Measurements from ENCODE around the gene TBL1X.

TBL1X gene

GRCh38 chrX:9729171-9729885 lies 264.5 kb downstream of the TBL1X start:
- H3K4me1 ChIP-seq (ENCODE audit: insufficient read depth, low read length): no peaks in the 10 kb centered on the region
- H3K27ac ChIP-seq (ENCODE audit: low read length): no peak overlapping the region
- H3K27me3 ChIP-seq (ENCODE audit: insufficient read depth, low read length): no peaks in the 10 kb centered on the region
- no peak overlapping the region for H3K4me3 ChIP-seq (ENCODE audit: low read length)
- H3K9me3 ChIP-seq (ENCODE audit: insufficient read depth, low read depth, low read length): peaks cover 3% of the 10 kb centered on the region; the same call in 1 of the 2 replicates
- no peak overlapping the region for H3K9ac ChIP-seq (ENCODE audit: low read depth, low read length)
- H3K36me3 ChIP-seq (ENCODE audit: insufficient read depth, low read depth, low read length): peaks cover 7% of the 10 kb centered on the region; the same call in 1 of the 2 replicates

DNA sequence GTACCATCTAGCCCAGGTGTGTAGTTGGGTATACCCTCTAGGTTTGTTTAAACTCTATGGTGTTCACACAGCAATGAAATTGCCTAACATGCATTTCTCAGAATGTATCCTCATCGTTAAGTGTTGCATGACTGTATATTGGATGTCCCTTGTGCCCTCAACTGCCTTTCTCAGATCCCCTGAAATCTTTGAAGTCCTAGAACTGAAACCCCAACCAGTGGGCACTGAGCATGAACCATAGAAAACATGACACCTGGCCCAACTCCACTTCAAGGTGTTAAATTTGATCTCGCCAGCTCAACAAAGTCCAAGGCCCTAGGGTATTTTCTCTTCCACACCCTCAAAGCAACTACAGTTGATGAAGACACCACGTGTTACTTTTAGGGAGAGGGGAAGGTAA lies 265.2 kb downstream of the TBL1X start:
- Histone ChIP-seq H3K4me1 (ENCODE audit: insufficient read depth, low read length) (no peaks in the 10 kb centered on the region), H3K9me3 (ENCODE audit: insufficient read depth, low read depth, low read length) (peaks cover 3% of the 10 kb centered on the region; the same call in 1 of the 2 replicates), H3K27ac (ENCODE audit: low read length) (no peak overlapping the region), H3K9ac (ENCODE audit: low read depth, low read length) (no peak overlapping the region), H3K27me3 (ENCODE audit: insufficient read depth, low read length) (no peaks in the 10 kb centered on the region), H3K4me3 (ENCODE audit: low read length) (no peak overlapping the region), H3K36me3 (ENCODE audit: insufficient read depth, low read depth, low read length) (peaks cover 3% of the 10 kb centered on the region; the same call in 1 of the 2 replicates)

GRCh38 chrX:9730752-9731151 lies 265.9 kb downstream of the TBL1X start:
- no peaks in the 10 kb centered on the region for H3K36me3 ChIP-seq (ENCODE audit: insufficient read depth, low read depth, low read length)
- peaks cover 3% of the 10 kb centered on the region; the same call in 1 of the 2 replicates for H3K9me3 ChIP-seq (ENCODE audit: insufficient read depth, low read depth, low read length)
- H3K27me3 ChIP-seq (ENCODE audit: insufficient read depth, low read length): no peaks in the 10 kb centered on the region
- H3K4me1 ChIP-seq (ENCODE audit: insufficient read depth, low read length): no peaks in the 10 kb centered on the region
- no peak overlapping the region for H3K9ac ChIP-seq (ENCODE audit: low read depth, low read length)
- no peak overlapping the region for H3K27ac ChIP-seq (ENCODE audit: low read length)
- H3K4me3 ChIP-seq (ENCODE audit: low read length): no peak overlapping the region

GRCh38 chrX:9737363-9737762 lies 272.5 kb downstream of the TBL1X start:
- Histone ChIP-seq H3K36me3 (ENCODE audit: insufficient read depth, low read depth, low read length) (no peaks in the 10 kb centered on the region; the same call in 1 of the 2 replicates), H3K27ac (ENCODE audit: low read length) (no peak overlapping the region), H3K27me3 (ENCODE audit: insufficient read depth, low read length) (no peaks in the 10 kb centered on the region), H3K4me1 (ENCODE audit: insufficient read depth, low read length) (no peaks in the 10 kb centered on the region), H3K4me3 (ENCODE audit: low read length) (no peak overlapping the region), H3K9me3 (ENCODE audit: insufficient read depth, low read depth, low read length) (no peaks in the 10 kb centered on the region), H3K9ac (ENCODE audit: low read depth, low read length) (no peak overlapping the region)

- Histone ChIP-seq H3K4me1 (ENCODE audit: insufficient read depth, low read length) (no peaks in the 10 kb centered on the region), H3K36me3 (ENCODE audit: insufficient read depth, low read depth, low read length) (no peaks in the 10 kb centered on the region; the same call in 1 of the 2 replicates), H3K27ac (ENCODE audit: low read length) (no peak overlapping the region), H3K4me3 (ENCODE audit: low read length) (no peak overlapping the region), H3K27me3 (ENCODE audit: insufficient read depth, low read length) (no peaks in the 10 kb centered on the region), H3K9me3 (ENCODE audit: insufficient read depth, low read depth, low read length) (no peaks in the 10 kb centered on the region), H3K9ac (ENCODE audit: low read depth, low read length) (no peak overlapping the region)
Observed at GRCh38 chrX:9738151-9738550, 273.3 kb downstream of the TBL1X start.

DNA sequence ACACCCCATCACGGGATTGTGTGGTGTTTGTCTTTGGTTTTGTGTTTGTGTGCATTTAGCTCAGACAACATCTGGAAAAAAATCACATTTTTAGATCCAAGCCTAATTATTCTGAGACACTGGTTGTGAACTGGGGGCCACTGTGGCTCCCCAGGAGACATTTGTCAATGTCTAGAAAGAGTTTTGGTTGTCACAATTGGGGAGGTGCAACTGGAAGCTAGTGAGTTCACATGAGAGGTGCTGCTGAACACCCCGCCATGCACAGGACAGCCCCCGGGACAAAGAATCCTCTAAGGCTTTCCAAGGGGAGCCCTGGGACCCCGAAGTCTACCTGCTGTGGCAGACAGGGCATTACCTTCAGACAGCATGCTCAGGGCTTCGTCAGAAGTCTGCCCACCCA lies 274.3 kb downstream of the TBL1X start:
- Histone ChIP-seq H3K4me1 (ENCODE audit: insufficient read depth, low read length) (no peaks in the 10 kb centered on the region), H3K27me3 (ENCODE audit: insufficient read depth, low read length) (no peaks in the 10 kb centered on the region), H3K4me3 (ENCODE audit: low read length) (no peak overlapping the region), H3K9ac (ENCODE audit: low read depth, low read length) (no peak overlapping the region), H3K9me3 (ENCODE audit: insufficient read depth, low read depth, low read length) (no peaks in the 10 kb centered on the region), H3K27ac (ENCODE audit: low read length) (no peak overlapping the region), H3K36me3 (ENCODE audit: insufficient read depth, low read depth, low read length) (no peaks in the 10 kb centered on the region; the same call in 1 of the 2 replicates)

DNA sequence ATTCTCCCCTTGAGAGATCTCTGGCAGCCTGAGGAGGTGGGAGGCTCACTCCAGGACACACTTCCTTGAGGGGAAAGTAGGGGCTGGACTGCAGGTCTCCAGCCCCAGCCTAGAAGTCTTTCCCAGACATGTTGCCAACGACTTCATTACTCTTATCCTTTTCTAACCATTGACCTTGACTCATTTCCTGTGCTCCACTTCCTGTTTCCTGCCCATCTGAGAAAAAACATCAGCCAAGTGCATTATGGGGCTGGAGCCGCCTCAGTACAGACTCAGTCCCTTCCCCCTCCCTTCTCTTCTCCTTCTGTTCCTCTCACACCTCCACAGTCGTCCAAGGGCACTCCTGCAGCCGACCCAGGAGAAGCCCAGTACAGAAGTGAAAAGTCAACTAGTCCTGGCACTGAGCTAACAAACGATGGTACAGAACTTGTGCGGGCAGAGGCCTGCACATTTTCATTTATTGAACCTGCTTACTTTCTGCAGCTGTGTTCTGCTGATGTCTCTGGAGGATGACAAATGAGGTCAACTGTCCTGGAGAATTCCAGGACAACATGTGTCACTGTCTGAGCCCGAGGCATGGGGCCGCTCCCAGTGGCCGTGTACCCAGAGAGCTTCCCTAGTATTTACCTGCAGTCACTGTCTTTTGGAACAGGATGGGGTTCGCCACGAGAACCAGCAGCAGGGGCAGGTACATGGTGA lies 280.7 kb downstream of the TBL1X start:
- Histone ChIP-seq H3K9me3 (ENCODE audit: insufficient read depth, low read depth, low read length) (no peaks in the 10 kb centered on the region), H3K27ac (ENCODE audit: low read length) (no peak overlapping the region), H3K36me3 (ENCODE audit: insufficient read depth, low read depth, low read length) (no peaks in the 10 kb centered on the region; the same call in 1 of the 2 replicates), H3K4me1 (ENCODE audit: insufficient read depth, low read length) (peaks cover 3% of the 10 kb centered on the region; the same call in 1 of the 2 replicates), H3K27me3 (ENCODE audit: insufficient read depth, low read length) (no peaks in the 10 kb centered on the region), H3K4me3 (ENCODE audit: low read length) (no peak overlapping the region), H3K9ac (ENCODE audit: low read depth, low read length) (no peak overlapping the region)

DNA sequence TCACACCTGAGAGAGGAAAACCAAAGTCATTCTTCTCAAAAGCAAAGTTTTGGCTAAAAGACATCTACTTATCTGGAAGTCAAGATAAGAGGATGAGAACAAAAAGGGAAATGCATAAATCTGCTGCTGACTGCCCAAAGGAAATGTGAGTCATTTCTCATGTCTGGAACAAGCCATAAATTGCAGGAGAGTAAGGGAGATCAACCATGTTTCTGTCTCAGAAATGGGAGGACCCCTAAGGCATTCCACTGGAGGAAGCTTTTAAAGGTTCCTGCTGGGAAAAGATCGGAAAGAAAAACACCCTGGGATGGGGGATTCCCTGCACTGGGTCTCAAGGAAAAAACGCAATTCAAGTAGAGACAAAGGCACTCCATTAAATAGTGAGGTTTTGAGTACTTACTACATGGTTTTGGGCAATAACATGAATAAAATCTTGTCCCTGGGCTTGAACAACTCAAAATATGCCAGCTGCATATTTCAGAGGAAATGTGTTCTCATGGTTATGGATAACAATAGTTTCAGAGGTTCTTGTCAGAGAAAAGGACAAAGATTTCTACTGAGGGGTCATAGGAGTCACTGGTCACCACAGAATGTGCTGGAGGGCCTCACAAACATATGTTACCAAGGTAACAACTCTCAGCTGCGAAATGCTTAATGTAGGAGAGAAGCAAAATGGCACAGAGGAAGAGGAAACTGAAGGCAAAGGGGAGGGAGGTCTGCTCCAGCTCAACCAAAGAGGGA lies 281.5 kb downstream of the TBL1X start:
- no peak overlapping the region for H3K4me3 ChIP-seq (ENCODE audit: low read length)
- no peaks in the 10 kb centered on the region; the same call in 1 of the 2 replicates for H3K36me3 ChIP-seq (ENCODE audit: insufficient read depth, low read depth, low read length)
- no peak overlapping the region for H3K27ac ChIP-seq (ENCODE audit: low read length)
- no peak overlapping the region for H3K9ac ChIP-seq (ENCODE audit: low read depth, low read length)
- peaks cover 3% of the 10 kb centered on the region; the same call in 1 of the 2 replicates for H3K4me1 ChIP-seq (ENCODE audit: insufficient read depth, low read length)
- H3K27me3 ChIP-seq (ENCODE audit: insufficient read depth, low read length): no peaks in the 10 kb centered on the region
- H3K9me3 ChIP-seq (ENCODE audit: insufficient read depth, low read depth, low read length): no peaks in the 10 kb centered on the region

GRCh38 chrX:9747644-9748043 lies 282.8 kb downstream of the TBL1X start:
- Histone ChIP-seq H3K27me3 (ENCODE audit: insufficient read depth, low read length) (no peaks in the 10 kb centered on the region), H3K27ac (ENCODE audit: low read length) (no peak overlapping the region), H3K36me3 (ENCODE audit: insufficient read depth, low read depth, low read length) (no peaks in the 10 kb centered on the region; the same call in 1 of the 2 replicates), H3K4me1 (ENCODE audit: insufficient read depth, low read length) (peaks cover 3% of the 10 kb centered on the region; the same call in 1 of the 2 replicates), H3K9ac (ENCODE audit: low read depth, low read length) (no peak overlapping the region), H3K4me3 (ENCODE audit: low read length) (no peak overlapping the region), H3K9me3 (ENCODE audit: insufficient read depth, low read depth, low read length) (no peaks in the 10 kb centered on the region)

DNA sequence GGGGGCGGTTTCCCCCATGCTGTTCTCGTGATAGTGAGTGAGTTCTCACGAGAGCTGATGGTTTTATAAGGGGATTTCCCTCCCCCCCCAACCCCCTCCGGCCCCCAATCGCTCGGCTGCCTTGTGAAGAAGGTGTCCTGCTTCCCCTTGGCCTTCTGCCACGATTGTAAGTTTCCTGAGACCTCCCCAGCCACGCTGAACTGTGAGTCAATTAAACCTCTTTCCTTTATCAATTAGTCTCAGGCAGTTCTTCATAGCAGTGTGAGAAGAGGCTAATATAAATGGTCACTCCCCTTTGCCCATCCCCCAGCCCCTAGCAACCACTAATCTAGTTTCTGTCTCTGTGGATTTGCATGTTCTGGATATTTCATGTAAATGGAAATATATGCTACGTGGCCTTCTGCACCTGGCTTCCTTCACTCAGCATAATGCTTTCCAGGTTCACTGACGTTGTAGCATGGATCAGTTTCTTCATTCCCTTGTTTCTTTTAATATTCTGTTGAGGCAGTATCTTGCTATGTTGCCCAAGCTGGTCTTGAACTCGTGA lies 284.4 kb downstream of the TBL1X start:
- Histone ChIP-seq H3K27ac (ENCODE audit: low read length) (no peak overlapping the region), H3K27me3 (ENCODE audit: insufficient read depth, low read length) (no peaks in the 10 kb centered on the region), H3K9me3 (ENCODE audit: insufficient read depth, low read depth, low read length) (no peaks in the 10 kb centered on the region), H3K36me3 (ENCODE audit: insufficient read depth, low read depth, low read length) (no peaks in the 10 kb centered on the region), H3K4me1 (ENCODE audit: insufficient read depth, low read length) (peaks cover 3% of the 10 kb centered on the region; the same call in 1 of the 2 replicates), H3K9ac (ENCODE audit: low read depth, low read length) (no peak overlapping the region), H3K4me3 (ENCODE audit: low read length) (no peak overlapping the region)

DNA sequence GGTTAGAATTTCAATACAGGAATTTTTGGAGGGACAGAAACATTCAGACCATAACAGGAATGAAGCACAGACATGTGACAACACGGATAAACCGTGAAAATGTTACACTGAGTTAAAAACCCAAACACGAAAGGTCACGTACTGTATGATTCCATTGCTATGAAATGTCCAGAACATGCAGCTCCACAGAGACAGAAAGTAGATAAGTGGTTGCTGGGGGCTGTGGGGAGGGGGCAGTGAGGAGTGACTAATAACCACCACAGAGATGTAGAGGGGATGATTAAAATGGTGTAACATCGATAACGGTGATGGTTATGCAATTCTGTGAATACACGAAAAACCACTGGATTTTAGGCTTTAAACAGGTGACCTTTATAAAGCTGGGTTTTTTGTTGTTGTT lies 292.5 kb downstream of the TBL1X start:
- H3K36me3 ChIP-seq (ENCODE audit: insufficient read depth, low read depth, low read length): no peaks in the 10 kb centered on the region
- no peak overlapping the region for H3K4me3 ChIP-seq (ENCODE audit: low read length)
- no peak overlapping the region for H3K9ac ChIP-seq (ENCODE audit: low read depth, low read length)
- H3K9me3 ChIP-seq (ENCODE audit: insufficient read depth, low read depth, low read length): no peaks in the 10 kb centered on the region
- H3K4me1 ChIP-seq (ENCODE audit: insufficient read depth, low read length): no peaks in the 10 kb centered on the region
- no peaks in the 10 kb centered on the region for H3K27me3 ChIP-seq (ENCODE audit: insufficient read depth, low read length)
- no peak overlapping the region for H3K27ac ChIP-seq (ENCODE audit: low read length)
